ENCODE results near the gene EEFSEC. TPM values are rescaled to one million over a fixed set of nuclear protein-coding genes. Genes with fewer than 3 reads are reported as not detected.

The EEFSEC gene
- polyA plus RNA-seq, 1 donor, result 19.7 TPM

GRCh38 chr3:128319741-128320141 lies 166.5 kb downstream of the EEFSEC start:
- no peak for DNase-seq

GRCh38 chr3:128320551-128321340 lies 167.5 kb downstream of the EEFSEC start:
- DNase-seq, result no peak

GRCh38 chr3:128321418-128321817 lies 168.1 kb downstream of the EEFSEC start:
- DNase-seq, result no peak

DNA sequence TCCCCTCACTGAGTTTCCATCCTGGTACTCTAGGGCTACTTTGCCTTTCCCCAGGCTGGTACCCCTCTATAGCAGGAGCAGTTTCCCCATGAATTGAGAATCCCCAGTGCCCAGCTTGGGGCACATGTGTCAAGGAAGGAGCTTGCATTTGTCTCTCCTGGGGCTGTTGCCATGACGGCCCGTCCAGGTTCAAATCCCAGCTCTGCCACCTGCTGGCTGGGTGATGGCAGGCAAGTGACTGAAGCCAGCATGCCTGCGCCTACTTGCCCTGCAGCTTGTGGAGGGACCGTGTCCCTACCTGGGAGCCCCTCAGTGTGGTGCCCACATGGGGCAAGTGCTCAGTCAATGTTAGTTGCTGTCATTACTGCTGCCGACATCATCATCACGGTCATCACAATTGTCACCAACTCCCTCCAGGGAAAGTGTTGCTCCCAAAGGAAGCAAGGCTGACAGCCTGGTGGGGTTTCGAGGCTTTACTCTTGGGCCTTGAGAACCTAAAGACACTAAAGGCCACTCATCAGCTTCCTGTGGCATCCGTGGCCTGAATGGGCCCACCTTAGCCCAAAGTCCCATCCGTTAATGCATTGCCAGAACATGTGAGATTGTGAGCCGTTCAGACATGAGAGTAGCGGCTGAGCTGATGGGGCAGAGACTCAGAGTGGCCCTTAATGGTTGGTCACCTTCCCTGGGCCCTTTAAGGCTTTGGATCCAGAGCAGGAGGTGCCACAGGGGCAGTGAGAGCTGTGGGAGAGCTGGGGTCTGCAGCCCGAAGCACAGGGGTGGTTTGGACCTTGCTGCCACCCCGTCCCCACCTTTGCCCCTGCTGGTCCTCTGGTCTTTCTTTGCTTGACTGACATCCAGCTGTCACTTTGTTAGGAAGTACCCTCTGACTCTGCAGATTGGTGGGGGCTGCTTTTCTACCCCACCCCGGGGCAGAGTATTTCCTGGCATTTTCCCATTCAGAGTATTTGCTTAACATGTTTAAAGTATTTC lies 169.0 kb downstream of the EEFSEC start:
- DNase-seq, result no peak

DNA sequence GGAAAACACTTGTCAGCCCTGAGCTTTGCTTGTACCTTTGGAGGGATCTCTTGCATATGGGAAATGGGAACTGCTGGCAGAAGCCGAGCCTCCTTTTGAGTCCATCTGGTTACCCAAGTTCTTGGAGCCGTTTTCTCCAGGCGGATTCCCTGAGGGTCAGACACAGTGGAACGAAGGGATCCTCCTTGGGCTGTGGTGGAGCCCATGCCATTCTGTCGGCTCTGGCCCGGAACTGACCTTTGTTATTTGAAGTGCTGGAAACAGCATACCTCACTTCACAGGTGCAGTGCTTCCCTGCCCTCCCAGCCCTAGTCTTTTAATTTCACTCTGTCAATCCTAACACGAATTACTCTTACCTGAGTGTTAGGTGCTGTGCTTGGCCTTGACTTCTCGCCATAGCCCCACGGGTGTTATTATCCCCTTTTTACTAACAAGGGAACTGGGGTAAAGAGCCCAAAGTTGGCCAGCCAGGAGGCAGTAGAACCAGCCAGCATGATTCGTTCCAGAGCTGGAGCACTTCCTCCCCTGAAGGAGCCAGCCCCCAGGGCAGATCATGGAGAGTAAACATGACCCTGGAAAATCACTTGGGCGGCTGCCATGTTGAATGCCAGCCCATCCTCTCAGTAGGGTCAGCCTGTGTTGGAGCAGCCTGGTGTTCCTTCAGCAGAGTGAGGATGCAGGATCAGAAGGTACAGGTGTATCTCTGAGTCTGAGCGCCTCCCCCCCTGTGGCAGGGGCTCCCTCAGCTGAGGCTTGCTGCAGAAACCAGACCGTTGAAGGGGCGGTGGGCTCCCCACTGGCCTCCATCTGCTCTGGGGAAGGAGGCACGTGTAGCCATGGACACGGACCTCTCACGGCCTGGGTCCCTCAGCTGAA lies 170.2 kb downstream of the EEFSEC start:
- no peak for DNase-seq

DNA sequence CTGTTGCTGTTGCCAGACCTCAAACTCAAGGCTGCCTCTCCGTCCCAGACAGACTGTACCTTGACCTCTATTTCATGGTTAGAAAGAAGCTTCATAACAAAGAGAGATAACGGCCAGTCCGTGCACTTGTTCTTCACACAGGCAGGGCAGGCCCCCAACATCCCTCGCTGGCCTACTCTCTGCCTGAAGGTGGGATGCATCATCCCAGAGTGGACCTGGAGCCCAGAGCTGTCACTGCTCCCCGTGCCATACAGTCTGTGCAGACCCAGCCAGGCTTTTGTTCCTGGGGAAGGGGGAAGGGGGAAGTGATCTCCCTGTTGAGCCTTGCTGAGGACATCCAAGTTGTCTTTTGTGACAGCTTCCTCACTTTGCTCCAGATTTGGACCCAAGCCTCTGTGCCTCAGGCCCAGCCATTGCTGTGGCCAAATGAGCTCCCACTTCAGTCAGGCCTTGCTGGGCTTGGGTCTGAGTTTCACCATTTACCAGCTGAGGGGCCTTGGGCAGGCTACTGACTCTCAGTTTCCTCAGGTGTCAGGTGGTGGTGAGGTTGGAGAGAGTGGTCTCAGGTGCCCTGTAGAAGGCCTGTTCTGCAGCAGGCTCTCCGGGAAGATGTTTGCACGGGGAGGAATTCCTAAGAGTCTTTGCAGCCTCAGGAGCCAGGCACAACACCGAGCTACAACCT lies 171.8 kb downstream of the EEFSEC start:
- no peak for DNase-seq

DNA sequence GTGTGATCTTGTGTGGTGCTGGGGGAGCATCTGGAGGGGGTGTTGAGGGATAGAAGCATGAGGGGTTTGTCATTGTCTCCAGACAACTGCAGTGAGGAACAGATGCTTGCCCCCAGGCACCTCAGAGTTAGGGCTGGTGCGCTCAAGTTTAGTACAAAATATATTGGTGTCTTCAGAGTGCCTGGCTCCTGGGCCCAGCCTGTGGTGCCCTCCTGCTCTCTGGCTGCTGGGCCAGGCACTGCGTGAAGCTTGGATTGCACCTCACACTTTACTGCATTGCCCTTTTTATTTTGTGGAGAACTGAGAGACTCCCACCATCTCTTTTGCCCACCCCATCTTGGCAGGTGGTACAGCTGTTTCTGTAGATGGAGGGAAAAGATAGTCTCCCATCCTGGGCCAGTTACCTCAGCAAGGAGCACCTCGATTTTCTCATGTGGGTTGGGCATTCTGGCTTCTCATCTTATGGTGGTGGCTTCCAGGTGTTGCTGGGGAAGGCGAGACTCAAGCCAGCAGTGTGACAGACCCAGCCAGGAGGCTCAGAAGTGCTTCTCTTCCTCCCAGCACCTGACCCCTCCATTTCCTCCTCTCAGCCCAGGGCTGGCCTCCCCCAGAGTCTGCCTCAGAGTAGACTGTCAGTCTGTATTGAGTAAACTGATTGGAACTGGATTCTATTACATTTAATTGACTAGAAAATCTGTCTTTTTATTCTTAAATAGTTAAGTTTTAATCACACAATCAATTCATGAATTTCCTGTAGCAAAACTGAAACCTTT lies 173.0 kb downstream of the EEFSEC start:
- no peak for DNase-seq

GRCh38 chr3:128327606-128328031 lies 174.3 kb downstream of the EEFSEC start:
- no peak for DNase-seq

- no peak for DNase-seq
Observed at GRCh38 chr3:128328546-128329458, 175.5 kb downstream of the EEFSEC start.

DNA sequence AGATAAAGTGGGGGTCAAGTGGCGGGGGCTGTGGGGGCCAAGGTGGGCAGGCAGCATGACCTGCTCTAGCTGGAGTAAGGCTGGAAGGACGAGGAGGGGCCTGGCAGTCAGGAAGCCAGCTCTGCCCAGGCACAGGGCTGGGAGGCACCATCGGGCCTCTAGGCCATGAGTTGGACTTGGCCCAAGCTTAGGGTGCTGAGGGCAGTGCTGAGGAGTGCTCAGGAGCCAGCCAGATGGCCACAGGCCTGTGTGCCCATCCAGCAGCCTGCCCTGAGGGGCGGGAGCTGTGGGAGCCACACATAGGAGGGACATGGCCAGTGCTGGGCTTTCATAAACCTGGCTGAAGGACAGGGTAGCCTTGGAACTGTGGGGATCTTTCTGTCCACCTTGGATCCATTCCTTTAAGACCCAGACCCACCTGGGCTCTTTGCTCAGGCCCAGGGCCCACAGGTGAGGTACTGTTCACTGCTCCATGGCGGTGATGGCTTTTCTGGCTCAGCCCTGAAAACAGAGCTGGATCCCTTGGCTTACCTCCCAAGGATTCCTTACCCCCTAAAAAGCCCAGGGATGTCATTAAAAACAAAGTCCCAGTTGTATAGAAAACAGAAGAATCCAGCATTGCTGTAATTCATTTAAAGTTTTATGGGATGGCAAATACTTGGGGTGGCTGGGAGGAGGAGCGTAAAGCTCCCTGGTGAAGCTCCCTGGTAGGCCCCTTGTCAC lies 176.4 kb downstream of the EEFSEC start:
- DNase-seq, result no peak

DNA sequence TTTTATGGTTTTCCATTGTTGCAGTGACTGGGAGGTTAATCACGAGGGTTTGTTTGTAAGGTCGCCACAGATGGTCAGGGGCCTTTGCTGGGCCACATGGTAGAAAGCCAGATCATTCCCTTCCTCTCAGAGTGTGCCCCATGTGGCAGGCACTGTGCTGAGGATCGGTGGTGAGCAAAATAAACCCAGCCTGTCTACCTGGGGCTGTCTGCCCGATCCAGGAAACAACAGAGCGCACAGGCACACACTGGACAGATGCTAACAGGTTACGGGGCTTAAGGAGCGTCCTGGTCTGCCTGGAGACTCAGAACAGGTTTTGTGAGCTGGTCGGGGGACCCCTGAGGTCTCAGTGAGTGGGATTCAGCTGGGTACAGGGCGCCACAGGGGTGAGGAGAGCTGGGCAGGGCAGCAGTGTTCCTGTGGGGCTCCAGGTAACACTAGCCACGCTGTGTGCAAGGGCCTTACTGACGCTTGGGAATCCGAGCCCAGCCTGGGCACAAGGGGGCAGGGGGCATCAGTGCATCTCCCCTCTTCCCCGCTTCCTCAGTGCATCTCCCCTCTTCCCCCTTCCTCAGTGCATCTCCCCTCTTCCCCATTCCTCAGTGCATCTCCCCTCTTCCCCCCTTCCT lies 177.0 kb downstream of the EEFSEC start:
- no peak for DNase-seq

- no peak for DNase-seq
Observed at GRCh38 chr3:128334086-128334645, 180.9 kb downstream of the EEFSEC start.

DNA sequence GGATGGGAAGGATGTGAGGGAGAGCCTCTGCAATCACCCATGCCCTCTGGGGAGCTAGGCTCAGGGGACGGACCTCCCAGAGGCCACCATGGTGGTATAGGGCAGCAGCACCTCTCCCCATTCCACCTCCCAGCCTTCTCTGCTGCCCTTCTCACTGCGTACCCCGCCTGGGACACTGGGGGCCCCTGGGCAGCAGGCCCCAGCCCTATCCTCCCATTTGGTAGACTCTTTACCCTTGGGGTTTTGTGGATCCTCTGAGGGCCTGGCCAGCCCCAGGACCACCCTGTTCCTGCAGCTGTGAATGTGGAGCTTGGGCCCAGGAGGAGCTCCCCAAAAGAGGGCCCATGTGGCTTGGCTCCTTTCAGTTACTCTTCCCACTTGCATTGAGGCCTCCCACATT lies 181.5 kb downstream of the EEFSEC start:
- DNase-seq, result no peak

- no peak for DNase-seq
Observed at GRCh38 chr3:128335621-128336296, 182.5 kb downstream of the EEFSEC start.

DNA sequence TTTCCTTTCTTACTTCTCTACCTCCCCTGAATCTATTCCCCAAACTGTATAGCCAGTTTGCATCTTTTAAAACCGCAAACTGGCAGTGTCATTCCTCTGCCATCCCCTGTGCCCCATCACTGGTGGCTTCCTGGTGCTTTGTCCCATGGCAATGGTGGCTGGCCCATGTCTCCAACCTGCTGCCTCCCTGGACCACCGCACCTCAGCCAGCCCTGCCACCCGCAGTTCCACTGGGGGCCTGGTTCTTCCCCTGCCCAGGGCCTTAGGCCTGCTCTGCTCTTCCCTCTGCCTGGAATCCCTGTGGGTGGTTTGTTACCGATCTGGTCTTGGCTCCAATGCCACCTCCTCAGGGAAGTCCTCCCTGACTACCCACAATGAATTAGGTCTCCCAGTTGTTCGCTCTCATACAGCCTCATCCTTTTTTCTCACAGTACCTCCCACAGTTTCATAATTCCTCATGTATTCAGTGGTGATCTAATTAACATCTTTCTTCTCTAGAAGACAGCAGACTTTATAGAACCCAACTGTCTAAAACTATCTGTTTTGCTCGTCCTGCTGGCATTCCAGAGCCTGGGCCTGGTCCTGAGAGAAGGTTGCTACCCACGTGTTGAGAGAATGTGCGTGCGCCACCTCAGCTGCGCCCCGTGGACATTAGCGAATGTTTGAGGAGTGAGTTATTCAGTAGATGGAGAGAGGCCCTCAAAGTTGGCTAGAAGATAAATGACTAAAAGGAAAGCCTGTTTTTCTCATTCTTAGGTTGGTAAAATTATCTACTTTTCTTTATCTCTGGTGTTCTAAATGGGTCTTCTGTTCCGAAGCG lies 183.3 kb downstream of the EEFSEC start:
- no peak for DNase-seq

DNA sequence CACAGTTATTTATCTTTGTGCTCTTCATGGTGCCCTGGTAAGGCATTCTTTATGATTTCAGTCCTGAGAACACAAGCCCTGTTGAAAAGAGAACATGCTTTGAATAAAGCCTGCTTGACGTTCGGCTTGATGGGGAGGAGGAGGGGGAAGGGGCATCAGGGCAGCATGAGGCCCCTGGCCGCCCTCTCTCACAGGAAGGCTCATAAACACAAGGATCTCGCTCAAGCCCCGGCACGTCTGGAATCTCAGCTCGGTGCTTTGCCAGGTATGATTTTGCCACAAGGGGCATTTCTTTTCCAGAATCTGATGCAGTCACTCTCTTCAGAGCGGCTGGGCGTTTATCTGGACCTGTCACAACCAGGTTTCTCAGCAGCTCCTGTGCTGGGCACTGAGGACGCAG lies 184.0 kb downstream of the EEFSEC start:
- no peak for DNase-seq

Measured in hindlimb muscle (tissue), 1 donor.